Liver (tissue), 9 donors: ENCODE measurements around the gene AEN. TPM values are rescaled to one million over a fixed set of nuclear protein-coding genes. Genes with fewer than 3 reads are reported as not detected.

Experiments
- DNase-seq: peaks from one replicate; pipeline ENCODE4 v3.0.0-alpha.2; 2017; ENCODE audit warnings: low spot score
- H3K27ac ChIP-seq, 2 donors: one replicate each; pipeline ENCODE4 v1.7.0; 2013; ENCODE audit warnings: inconsistent platforms in 2 of 2, low read length in 2 of 2, control low read depth in 1 of 2, low read depth in 1 of 2, mild to moderate bottlenecking in 1 of 2
- H3K27me3 ChIP-seq, 4 donors: one replicate each; pipeline versions ENCODE4 v1.6.1 to v1.7.0; 2013; ENCODE audit warnings: low read length in 3 of 4, inconsistent platforms in 1 of 4, mild to moderate bottlenecking in 1 of 4, moderate library complexity in 1 of 4; ENCODE audit not compliant: control insufficient read depth in 4 of 4, insufficient read depth in 4 of 4
- H3K36me3 ChIP-seq, 4 donors: one replicate each; pipeline versions ENCODE4 v1.6.1 to v1.7.0; 2013; ENCODE audit warnings: low read length in 3 of 4, mild to moderate bottlenecking in 3 of 4, low read depth in 1 of 4, moderate library complexity in 1 of 4; ENCODE audit not compliant: control insufficient read depth in 4 of 4, insufficient read depth in 3 of 4
- H3K4me1 ChIP-seq, 4 donors: one replicate each; pipeline versions ENCODE4 v1.6.1 to v1.7.0; 2013; ENCODE audit warnings: low read length in 3 of 4, mild to moderate bottlenecking in 3 of 4, moderate library complexity in 1 of 4; ENCODE audit not compliant: control insufficient read depth in 4 of 4, insufficient read depth in 4 of 4
- H3K4me3 ChIP-seq, 3 donors: one replicate each; pipeline versions ENCODE4 v1.6.1 to v1.7.0; 2013; ENCODE audit warnings: low read length in 3 of 3, control low read depth in 1 of 3, low read depth in 1 of 3, mild to moderate bottlenecking in 1 of 3
- H3K9ac ChIP-seq, 2 donors: one replicate each; pipeline ENCODE4 v1.7.0; 2013; ENCODE audit warnings: low read length in 2 of 2, mild to moderate bottlenecking in 2 of 2, moderate library complexity in 2 of 2, control low read depth in 1 of 2, low read depth in 1 of 2
- H3K9me3 ChIP-seq, 4 donors: one replicate each; pipeline versions ENCODE4 v1.6.1 to v1.7.0; 2013; ENCODE audit warnings: low read length in 3 of 4; ENCODE audit not compliant: control insufficient read depth in 4 of 4
- ATF3 ChIP-seq: IDR thresholded peaks from 2 replicates; pipeline ENCODE4 v1.6.1; 2016; ENCODE audit warnings: antibody characterized with exemption
- HNF4A ChIP-seq, 2 donors: conservative IDR thresholded peaks; 2 replicates each; pipeline ENCODE4 v1.6.1; 2016; ENCODE audit warnings: antibody characterized with exemption in 2 of 2, mild to moderate bottlenecking in 2 of 2
- HNF4G ChIP-seq: IDR thresholded peaks from 2 replicates; pipeline ENCODE4 v1.6.1; 2016; ENCODE audit warnings: antibody characterized with exemption
- JUND ChIP-seq, 2 donors: IDR thresholded peaks; 2 replicates each; pipeline ENCODE4 v1.6.1; 2016; ENCODE audit warnings: antibody characterized with exemption in 2 of 2
- MAX ChIP-seq: IDR thresholded peaks from 2 replicates; pipeline ENCODE4 v1.6.1; 2016; ENCODE audit warnings: antibody characterized with exemption
- NR2F2 ChIP-seq: IDR thresholded peaks from 2 replicates; pipeline ENCODE4 v1.6.1; 2016; ENCODE audit warnings: antibody characterized with exemption
- RAD21 ChIP-seq, 2 donors: IDR thresholded peaks; 2 replicates each; pipeline ENCODE4 v1.6.1; 2016; ENCODE audit warnings: antibody characterized with exemption in 2 of 2, mild to moderate bottlenecking in 2 of 2
- REST ChIP-seq: IDR thresholded peaks from 2 replicates; pipeline ENCODE4 v1.6.1; 2016; ENCODE audit warnings: antibody characterized with exemption, mild to moderate bottlenecking
- SP1 ChIP-seq: IDR thresholded peaks from 2 replicates; pipeline ENCODE4 v1.6.1; 2018; ENCODE audit warnings: antibody characterized with exemption, mild to moderate bottlenecking
- TAF1 ChIP-seq: conservative IDR thresholded peaks from 2 replicates; pipeline ENCODE4 v1.6.1; 2016; ENCODE audit warnings: antibody characterized with exemption, mild to moderate bottlenecking
- WGBS: extraction: QIAGEN DNeasy Blood & Tissue Kit; methylation state at CpG from one replicate; pipeline ENCODE4 v1.1.7; 2013; 5-methylcytosine and 5-hydroxymethylcytosine counted together
- polyA plus RNA-seq, 2 donors: library from polyadenylated mRNA; stranded (reverse) in 1 of 2; unstranded in 1 of 2; fragments of 200-250 nt in 1 of 2; fragments of >200 nt in 1 of 2; fragmentation: Nextera tagmentation in 1 of 2; extraction: Ambion mirVana in 1 of 2; gene quantifications; one replicate each; pipeline versions ENCODE4 v1.2.1 to v1.2.3, GENCODE V29; 2013 to 2015
- total RNA-seq, 2 donors: library from RNA; depleted of rRNA; stranded (reverse); fragments of >200 nt; gene quantifications; one replicate each; pipeline ENCODE4 v1.2.3, GENCODE V29; 2014
- TF ChIP-seq, protein P1 (sequence below): IDR thresholded peaks from 2 replicates; pipeline ENCODE4 v1.6.1; 2016; ENCODE audit warnings: antibody characterized with exemption
- donor health status: healthy.
- donor health status: healthy.
- donor health status: healthy.
- donor health status: healthy.
- donor health status: healthy.

The AEN gene
- total and polyA plus RNA-seq, 4 donors = 2.8 to 19.2 (median 10.5) TPM

GRCh38 chr15:88619796-88620195, 1.3 kb upstream of the AEN start (continued):
- TF ChIP-seq REST (no peak), HNF4A (conservative IDR thresholded peaks at IDR 0.05) (no peak), NR2F2 (no peak), TAF1 (no peak)

DNA sequence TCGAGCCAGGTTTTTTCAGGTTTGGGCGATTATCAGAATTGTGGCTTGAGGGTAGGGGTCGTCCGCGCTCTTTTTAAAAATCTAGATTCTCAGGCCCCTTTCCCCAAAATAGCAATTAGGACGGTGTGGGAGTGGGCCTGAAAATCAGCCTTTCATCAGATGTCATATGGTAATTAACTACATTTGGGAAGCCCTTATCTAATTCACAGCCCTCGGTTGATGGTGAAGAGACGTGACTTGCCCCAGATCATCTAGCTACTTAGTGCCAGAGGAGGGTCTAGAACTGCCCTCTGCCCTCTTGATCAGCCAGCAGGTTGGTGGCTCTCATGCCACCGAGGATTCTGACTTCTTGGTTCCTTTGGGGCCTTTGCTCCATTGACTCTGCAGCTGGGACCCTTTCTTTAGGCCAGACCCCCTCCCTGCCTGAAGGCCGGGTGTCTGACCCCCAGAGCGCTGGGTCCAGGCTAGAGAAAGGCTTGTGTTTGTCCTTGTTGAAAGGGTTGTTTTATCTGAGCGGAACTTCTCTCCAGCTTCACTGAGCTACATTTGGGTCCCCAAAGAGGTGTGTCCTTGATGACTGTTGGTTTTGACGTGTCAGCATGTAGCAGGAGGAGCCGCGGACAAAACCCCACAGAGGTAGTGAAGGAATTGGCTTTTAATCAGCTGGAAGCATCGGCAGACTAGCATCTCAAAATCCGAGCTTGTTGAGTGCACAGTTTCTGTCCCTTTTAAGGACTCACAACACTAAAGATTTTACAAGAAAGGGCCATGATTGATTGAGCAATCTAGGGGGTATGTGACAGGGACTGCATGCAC, 857 bp downstream of the AEN start:
- Histone ChIP-seq H3K36me3 (peaks cover 0 to 6% (median 4%) of the 10 kb centered on the region in 4 donors), H3K9ac (peak overlapping the region; percentile 84 to 89), H3K4me3 (peak overlapping the region; percentile 64 to 81 (median 73)), H3K27me3 (no peaks in the 10 kb centered on the region), H3K27ac (peak overlapping the region; percentile 89 to 93), H3K9me3 (no peaks in the 10 kb centered on the region), H3K4me1 (peaks cover 7 to 30% (median 13%) of the 10 kb centered on the region in 4 donors)
- TF ChIP-seq ATF3 (no peak), MAX (no peak), RAD21 (IDR thresholded peaks at IDR 0.05) (no peak), NR2F2 (no peak), REST (peak; percentile 20), SP1 (no peak), JUND (IDR thresholded peaks at IDR 0.05) (no peak), HNF4G (no peak)
- TF ChIP-seq, protein P1, sequence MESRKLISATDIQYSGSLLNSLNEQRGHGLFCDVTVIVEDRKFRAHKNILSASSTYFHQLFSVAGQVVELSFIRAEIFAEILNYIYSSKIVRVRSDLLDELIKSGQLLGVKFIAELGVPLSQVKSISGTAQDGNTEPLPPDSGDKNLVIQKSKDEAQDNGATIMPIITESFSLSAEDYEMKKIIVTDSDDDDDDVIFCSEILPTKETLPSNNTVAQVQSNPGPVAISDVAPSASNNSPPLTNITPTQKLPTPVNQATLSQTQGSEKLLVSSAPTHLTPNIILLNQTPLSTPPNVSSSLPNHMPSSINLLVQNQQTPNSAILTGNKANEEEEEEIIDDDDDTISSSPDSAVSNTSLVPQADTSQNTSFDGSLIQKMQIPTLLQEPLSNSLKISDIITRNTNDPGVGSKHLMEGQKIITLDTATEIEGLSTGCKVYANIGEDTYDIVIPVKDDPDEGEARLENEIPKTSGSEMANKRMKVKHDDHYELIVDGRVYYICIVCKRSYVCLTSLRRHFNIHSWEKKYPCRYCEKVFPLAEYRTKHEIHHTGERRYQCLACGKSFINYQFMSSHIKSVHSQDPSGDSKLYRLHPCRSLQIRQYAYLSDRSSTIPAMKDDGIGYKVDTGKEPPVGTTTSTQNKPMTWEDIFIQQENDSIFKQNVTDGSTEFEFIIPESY = no peak
- WGBS = 12% methylated on average over 17 of the region's 17 CpGs
- DNase-seq = no peak
